ENCODE measurements around the gene BTG4.

The BTG4 gene

DNA sequence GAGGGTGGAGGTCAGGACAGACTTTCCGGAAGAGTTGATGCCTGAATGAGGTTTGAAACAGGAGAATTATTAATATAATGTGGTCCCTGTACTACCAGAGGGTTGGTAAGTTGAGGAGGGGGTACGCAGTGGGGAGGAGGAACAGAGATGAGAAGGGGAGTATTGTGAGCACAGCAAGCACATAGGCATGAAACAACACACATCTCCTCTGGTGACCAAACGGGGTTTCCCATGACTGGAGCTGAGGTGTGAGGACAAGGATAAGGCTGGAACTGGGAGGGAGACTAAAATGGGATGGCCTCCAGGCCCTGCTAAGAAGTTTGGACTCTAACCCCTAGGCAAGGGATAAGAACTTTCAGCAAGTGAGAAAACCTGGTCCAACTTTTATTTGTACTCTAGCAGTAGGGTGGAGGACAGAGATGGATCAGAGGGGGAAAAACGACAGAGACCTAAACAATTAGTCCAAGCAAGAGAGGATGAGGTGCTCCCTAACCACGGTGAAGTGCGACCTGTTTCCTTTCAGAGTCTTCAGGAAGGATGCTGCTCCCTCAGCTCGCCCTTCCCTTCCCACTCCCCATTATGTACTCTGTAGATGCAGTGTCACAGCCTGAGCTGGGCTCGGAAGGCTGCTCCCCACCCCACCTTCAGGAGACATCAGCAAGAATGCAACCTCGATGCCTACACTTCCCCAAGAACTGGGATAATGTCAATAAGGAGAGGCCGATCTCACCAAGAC, 59.2 kb downstream of the BTG4 start:
- no peak for DNase-seq

DNA sequence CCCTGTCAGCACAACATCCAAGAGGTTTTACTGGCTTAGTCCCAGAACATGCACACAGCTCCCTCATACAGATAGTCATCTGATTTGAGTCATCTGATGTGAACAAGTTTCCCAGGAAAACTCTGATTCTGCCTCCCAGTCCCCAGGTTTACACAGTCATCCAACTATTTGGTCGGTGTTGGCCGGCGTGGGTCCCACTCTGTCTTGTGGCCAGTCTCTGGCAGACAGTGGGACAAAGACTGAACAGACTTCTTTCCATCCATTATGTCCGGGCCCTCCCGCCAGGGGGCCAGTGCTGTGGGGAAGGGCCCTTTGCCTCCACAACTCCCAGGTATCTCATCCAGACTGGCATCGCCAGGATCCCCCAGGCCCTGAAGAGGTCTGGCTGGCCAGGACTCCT, 60.0 kb downstream of the BTG4 start:
- no peak for DNase-seq

DNA sequence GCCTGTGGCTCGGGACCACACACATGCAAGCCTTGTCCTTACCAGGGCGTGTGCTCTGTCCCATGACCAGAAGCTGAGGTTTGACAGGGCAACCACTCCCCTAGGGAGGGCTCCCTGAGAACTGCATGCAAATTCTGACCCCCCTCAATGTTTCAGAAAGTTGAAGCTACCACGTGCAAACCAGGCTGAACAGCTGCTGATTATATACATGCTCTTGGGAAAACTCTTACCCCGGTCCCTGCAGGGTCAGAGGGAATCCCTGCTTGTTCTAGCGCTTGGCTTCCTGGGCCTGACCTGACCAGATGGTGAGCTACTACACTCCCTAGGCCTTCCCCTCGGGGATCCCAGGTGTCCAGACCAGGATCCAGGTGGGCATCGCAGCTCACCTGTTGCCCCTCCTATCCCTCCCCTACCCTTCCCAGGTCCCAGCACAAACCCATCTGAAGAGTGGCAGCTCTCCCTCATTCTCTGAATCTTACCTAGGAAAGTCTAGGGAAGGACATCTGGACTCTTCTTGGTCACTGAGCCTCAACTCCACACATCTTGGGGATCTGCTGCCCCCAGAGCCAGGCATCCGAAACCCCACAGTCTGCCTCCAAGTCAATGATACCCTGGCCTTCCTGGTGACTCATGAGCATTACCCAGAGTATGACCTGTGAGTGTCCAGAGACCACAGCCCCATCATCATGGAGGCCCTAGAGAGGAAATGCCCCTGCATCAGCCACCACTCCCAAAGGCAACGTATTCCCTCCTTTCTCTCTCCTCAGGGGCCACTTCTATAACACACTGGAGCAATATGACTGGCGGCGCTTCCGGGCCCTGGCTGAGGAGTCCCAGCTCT, 61.5 kb downstream of the BTG4 start:
- no peak for DNase-seq

DNA sequence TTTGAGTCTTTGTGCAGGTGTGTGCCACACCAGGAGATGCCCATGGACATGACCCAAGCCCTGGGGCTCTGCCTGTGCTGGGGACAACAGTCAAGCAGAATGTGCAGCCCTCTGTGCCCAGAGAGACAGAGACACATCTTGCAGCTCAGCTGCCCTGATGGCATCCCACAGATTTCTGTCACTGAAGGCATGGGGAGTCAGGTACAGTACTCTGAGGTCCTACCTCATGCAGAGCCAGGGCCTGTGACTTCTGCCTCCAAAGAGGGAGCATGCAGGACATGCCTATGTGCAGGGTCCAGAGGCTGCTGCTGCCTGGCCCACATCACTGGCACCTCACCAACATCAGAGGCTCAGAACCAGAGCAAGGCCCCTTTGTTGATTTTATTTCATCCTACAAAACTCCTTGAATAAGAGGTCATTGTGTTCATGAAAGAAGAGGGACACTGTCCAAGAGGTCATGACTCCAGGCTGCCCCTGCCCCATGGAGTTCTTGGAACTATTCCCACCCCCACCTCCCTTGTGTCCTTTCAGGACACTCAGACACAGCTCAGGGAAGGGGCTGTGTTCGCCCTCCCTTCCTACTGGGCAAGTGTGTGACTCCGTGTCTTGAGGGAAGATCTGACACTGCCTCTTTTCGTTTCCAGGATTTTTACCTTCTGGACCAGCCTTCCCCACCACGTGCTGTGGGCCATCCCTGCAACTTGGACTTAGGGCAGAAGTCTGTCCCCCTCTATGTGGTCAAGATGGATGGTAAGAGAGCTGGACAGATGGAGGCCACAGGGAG, 62.3 kb downstream of the BTG4 start:
- peak; percentile 58 for DNase-seq

DNA sequence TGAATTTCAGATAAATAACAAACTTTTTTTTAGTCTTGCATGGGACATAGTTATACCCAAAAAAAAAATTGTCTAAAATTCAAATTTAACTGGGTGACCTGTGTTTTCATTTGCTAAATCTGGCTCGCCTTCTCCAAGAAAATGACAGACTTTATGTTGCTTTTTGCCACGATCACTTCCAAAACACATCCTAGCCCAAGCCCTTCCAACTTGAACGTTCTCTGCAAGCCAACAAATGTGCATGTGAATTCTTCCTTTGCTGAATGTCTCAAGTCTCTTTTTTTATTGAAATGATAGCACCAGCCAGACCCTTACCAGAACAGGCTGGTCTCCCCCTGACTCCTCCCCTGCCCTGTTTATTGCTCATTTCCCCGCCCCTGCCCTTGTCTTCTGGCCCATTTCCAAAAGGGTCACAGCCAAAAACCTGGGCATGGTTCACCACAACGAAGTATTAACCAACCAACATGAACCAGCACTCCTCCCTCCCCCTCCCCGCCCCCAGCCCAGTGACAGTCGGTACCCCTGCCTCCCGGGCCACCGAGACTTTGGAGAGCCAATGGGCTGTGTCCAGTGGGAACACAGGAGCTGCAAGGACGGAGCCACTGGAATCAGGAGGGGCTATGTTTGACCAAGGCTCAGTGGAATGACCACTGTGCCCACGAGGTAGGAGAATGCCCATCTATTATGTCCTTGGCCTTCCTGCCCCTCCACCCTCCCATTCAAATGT, 63.2 kb downstream of the BTG4 start:
- no peak for DNase-seq

DNA sequence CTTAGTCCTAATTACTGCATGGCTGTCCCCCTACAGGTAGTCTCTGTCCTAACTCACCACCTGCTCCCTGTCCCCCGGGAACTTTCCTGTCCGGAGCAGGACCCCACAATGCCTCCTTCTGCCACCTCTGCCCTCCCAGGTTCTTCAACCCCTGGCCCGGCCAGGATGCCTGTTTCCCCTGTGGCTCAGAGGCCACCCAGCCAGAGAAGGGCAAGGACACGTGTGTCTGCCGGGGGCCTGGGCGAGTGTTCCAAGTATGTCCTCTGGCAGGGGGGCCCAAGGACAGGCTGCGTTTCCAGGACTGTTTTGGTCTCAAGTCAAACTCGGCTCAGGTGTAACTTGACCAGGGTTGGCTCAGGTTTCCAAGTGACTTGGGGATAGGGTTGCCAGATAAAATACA, 63.8 kb downstream of the BTG4 start:
- DNase-seq, result no peak

DNA sequence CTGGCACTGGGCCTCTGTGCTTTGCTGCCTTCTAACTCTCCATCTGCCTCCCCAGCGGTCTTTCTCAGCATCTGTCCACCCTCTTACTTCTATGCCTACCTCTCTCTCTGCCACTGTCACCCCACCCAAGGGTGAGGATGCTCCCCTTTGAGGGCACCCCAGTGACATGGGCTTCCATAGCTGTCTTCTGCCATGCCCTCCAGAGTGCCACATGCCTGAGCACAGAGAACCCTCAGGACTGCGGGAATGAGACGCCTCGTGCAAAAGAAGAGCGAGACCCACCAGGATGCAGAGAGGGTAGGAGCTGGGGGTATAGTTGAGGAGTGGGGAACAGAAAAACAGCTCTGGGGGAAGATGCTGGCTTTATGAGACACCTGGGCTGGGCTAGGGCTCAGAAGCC, 64.3 kb downstream of the BTG4 start:
- no peak for DNase-seq

DNA sequence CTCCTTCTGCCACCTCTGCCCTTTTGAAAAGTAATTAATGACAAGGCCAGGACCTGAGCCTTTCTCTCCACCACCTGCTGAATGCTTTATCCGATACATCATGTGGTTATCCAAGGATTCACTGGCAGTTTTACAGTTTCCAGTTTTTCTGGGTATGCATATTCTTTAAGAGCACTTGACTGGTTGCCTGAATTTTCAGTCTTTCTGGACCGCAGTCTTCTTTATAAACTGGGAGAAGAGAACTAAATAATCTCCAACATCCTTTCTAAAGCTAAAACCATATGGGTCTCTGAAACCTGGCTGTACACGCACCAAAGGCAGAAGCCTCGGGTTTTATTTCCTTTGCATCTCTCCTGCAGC, 65.1 kb downstream of the BTG4 start:
- no peak for DNase-seq

DNA sequence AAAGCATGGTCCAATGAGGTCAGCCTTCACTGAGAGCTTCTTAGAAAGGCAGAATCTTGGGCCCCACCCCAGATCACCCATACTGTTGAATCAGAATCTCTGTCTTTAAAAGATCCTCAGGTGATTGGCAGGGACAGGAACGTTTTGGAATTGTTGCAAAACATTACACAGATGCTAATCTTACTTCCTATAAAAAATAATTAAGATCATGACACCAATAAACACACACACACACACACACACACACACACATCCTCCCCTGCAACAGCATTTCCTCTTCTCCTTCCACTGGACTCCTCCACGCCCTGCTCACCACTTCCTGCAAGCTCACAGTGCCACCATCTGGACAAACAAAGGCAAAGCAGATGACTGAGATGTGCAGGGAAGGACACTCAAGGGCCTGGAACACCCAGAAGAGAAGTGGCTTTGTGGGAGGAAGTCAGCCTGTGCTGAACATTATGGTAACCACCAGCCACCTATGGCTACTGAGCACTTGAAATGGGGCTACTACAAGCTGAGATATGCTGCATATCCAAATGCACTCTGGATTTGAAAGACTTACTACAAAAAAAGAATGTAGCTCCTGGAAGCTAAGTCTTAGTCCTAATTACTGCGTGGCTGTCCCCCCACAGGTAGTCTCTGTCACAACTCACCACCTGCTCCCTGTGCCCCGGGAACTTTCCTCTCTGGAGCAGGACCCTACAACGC, 65.6 kb downstream of the BTG4 start:
- DNase-seq, result peak; percentile 89

DNA sequence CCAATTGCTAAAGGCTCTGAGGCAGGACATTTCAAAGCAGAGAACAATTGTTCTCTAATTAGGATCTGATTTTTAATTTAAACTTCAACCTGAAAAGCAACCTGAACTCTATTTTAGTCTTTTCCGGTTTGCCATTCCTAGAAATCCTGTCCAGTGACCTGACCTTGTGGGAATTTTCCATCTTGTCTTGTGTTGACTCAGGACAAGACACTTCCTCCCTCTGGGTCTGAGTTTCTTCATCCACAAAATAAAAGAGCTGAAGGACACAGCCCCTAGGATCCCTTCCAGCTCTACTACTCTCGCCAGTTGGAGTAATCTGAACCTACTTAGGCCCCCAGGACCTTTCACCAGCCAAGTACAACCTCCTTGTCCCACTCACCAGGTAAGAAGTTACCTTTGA, 66.6 kb downstream of the BTG4 start:
- no peak for DNase-seq
